Measurements from ENCODE around the gene SPCS2.

Gene SPCS2

DNA sequence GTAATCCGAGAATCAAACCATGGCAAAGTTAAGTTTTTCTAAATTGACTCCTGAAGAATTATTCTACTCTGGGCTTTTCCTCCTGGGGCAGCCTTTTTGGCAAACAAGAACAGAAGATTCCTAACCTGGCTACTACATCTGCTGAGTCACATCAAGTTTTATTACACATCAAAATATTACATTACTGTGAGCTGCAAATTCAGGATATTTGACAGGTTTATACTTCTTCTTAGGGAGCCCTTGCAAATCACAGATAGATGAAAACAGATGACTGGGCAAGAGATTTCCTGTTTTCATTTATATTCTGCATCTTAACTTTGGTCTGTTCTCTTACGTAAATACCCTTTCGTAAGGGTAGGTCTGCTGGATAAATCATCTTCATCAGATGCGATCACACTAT lies 23.8 kb upstream of the SPCS2 start:
- DNase-seq (ENCODE audit: extremely low spot score): no peak
- TF ChIP-seq, protein P1, sequence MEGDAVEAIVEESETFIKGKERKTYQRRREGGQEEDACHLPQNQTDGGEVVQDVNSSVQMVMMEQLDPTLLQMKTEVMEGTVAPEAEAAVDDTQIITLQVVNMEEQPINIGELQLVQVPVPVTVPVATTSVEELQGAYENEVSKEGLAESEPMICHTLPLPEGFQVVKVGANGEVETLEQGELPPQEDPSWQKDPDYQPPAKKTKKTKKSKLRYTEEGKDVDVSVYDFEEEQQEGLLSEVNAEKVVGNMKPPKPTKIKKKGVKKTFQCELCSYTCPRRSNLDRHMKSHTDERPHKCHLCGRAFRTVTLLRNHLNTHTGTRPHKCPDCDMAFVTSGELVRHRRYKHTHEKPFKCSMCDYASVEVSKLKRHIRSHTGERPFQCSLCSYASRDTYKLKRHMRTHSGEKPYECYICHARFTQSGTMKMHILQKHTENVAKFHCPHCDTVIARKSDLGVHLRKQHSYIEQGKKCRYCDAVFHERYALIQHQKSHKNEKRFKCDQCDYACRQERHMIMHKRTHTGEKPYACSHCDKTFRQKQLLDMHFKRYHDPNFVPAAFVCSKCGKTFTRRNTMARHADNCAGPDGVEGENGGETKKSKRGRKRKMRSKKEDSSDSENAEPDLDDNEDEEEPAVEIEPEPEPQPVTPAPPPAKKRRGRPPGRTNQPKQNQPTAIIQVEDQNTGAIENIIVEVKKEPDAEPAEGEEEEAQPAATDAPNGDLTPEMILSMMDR (IDR thresholded peaks at IDR 0.05; ENCODE audit: control extremely low read depth, extremely low read depth, low read depth, missing control alignments): no peak
- ChIA-PET POLR2A (no interaction called here), CTCF (interaction anchor here (0.8 to 2.3 kb wide), 14 partner anchors 12 to 325 kb away, joined by 3 to 10 read pairs (median 4); partner anchors contain the start of gene TPBGL)

DNA sequence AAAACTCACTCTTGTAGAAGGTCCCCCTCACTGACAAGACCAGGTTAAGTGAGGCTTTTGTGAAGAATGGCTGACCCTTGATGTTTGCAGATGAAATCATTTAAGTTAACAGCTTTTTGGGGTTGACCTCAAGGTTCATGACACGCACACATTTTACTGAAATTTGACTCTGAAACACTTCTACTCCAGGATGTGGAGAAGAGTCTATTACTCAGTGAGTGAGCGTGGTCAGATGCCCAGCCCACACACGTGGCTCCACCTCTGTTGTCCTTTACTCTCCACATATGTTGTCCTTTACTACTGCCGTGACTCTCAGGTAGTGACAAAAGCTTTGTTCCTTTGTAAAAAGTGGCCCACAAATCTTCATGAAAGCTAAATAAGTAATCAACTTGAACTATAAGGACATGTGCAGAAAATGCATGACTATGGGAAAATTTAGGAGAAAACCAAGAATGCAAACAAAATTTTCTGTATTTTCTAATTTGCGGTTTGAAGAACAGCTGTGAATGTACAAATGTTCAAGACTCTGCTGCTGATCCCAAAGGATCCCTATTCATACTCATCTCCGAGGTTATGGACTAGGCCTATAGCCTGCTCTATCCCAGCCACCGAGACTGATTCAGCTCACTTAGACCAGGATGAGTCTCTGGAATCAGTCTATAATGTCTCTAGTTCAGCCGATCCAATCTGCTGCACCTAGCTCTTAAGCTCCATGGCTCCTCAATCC lies 22.6 kb upstream of the SPCS2 start:
- no peak for DNase-seq (ENCODE audit: extremely low spot score)
- TF ChIP-seq, protein P1 (IDR thresholded peaks at IDR 0.05; ENCODE audit: control extremely low read depth, extremely low read depth, low read depth, missing control alignments): no peak
- POLR2A ChIA-PET: no interaction called here
- CTCF ChIA-PET: interaction anchor here (0.7 to 2.3 kb wide), 16 partner anchors 9 to 324 kb away, joined by 3 to 10 read pairs (median 4); partner anchors contain the start of gene TPBGL

DNA sequence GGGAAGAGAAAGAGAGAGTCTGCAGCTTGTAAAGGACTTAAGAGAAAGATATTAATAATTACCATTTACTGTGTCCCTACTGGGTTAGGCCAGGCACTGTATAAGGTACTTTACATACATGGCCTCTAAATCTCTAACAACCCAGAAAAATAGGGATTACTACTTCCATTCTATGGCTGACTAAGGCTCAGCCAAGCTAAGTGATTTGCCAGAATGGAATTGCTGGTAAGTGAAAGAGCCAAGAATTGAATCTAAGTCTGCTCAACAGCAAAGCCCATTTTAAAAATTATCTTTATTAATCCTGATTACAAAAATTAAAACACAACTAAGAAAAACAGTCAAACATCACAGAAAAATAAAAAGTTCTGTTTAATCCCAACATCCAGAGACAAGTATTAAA lies 21.6 kb upstream of the SPCS2 start:
- ChIA-PET CTCF (interaction anchor here (1.7 to 6.0 kb wide), 5 partner anchors 9 to 321 kb away, joined by 6 to 57 read pairs (median 8); no protein-coding TSS in a partner anchor), POLR2A (no interaction called here)
- TF ChIP-seq, protein P1 (IDR thresholded peaks at IDR 0.05; ENCODE audit: control extremely low read depth, extremely low read depth, low read depth, missing control alignments): no peak
- DNase-seq (ENCODE audit: extremely low spot score): no peak

DNA sequence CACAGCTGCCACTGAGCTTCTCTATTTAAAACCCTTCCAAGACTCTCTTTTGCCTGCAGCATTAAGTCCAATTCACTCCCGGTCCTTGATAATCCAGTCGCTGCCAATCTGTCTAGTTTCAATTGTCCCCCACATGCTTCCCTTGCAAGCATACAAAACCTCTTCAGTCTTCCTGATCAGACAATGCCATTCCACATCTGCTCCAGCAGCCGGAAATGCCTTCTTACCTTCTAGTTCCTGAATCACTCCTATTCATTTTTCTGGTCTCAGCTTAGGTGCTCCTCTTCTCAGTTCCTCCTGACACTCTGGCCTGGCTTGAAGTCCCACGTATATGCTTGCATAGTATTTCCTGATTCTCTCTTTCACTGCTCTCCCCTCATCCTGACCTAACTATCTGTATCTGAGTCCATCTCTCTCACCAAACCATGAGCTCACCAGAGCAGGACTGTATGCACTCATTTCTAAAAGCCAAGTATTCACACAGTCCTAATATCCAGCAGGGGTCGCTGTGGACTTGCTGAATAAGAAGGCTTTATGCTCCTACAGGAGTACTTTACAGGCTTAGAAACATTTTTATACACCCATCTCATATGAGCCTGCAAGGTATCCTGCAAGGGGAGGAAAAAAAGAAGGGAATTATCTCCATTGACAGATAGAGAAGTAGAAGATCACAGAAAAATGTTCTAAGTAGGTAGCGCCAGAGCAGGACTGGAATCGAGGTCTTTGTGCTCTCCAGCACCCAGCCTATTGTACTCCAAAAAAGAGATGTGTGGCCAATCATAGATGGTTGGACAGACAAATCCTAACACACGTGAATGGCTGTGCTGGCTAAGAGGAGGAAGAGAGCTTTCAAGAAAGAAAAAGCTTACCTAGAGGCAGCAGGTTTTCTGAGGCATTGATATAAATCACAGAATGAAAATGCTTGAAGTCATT lies 19.4 kb upstream of the SPCS2 start:
- TF ChIP-seq, protein P1 (IDR thresholded peaks at IDR 0.05; ENCODE audit: control extremely low read depth, extremely low read depth, low read depth, missing control alignments): peak; percentile 90
- peak; percentile 54 for DNase-seq (ENCODE audit: extremely low spot score)
- POLR2A ChIA-PET: no interaction called here
- CTCF ChIA-PET: interaction anchor here (0.6 to 6.8 kb wide), 55 partner anchors 8 to 319 kb away, joined by 3 to 61 read pairs (median 4); partner anchors contain the start of genes SPCS2, TPBGL and XRRA1

DNA sequence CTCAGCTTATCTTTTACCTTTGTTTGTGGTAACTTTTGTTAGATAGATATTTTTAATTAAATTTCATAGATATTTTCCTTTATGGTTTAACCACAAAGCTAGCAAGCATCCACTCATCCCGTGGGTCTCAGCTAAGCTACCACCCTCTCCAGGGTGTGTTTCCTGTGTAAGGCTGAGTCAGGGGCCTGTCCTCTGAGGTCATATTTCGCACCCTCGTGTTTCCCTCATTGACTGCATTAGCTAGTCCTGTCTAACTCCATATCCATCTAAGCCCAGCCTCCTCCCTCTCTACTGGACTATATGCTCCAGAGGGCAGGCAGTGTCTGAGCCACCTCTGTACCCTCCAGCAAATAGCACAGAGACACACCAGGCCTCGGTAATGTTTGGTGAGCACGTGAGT lies 16.9 kb upstream of the SPCS2 start:
- ChIA-PET POLR2A (no interaction called here), CTCF (interaction anchor here (1.4 to 6.8 kb wide), 6 partner anchors 9 to 317 kb away, joined by 3 to 61 read pairs (median 29); partner anchors contain the start of gene TPBGL)
- TF ChIP-seq, protein P1 (IDR thresholded peaks at IDR 0.05; ENCODE audit: control extremely low read depth, extremely low read depth, low read depth, missing control alignments): no peak
- DNase-seq (ENCODE audit: extremely low spot score): no peak

GRCh38 chr11:74932797-74933196 lies 16.3 kb upstream of the SPCS2 start:
- CTCF ChIA-PET: interaction anchor here (1.4 to 6.8 kb wide), 6 partner anchors 10 to 309 kb away, joined by 3 to 61 read pairs (median 15); partner anchors contain the start of gene TPBGL
- POLR2A ChIA-PET: no interaction called here
- DNase-seq (ENCODE audit: extremely low spot score): no peak
- TF ChIP-seq, protein P1 (IDR thresholded peaks at IDR 0.05; ENCODE audit: control extremely low read depth, extremely low read depth, low read depth, missing control alignments): no peak

All from GM10248 (cell line).